ENCODE results near the gene TOX3.

TOX3 gene

DNA sequence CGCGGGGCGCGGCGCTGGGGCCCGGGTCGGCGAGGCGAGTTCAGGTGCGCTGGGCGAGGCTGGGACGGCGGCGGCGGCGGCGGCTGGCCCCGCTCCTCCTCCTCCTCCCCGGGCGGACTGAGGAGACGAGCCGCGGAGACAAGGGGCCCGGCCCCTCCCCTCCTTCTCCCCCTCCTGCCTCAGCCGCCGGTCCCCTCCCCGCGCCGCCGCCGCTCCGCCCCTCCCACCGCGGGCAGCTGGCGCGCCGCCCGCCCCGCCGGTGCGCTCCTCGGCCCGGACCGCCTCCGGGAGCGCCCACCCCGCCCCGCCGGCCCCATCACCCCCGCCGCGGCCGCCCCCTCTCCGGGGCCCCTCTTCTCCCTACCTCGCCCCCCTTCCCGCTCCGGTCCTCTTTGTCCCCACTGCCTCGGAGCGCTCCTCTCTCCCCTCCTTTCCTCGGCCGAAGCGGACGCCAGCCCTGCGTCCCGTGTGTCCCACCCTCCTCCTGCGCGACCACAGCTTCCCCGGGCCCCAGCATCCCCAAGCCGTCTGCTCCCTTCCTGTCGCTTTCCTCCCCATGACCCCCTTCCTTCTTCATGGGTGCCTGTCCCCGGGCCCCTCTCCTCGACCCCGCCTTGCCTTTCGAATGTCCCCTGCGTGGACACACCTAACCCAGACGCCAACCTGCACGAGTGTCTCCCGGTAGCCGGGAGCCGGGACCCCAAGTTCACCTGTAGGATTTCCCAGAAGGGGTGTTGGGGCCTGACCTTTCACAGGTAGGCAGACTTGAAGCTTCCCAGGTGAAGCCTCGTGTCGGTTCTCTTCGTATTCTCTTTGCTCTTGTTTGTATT lies at the start of gene TOX3:
Gene TOX3, minus strand, starts transcription at position 140 of the 830 bp plus-strand sequence. CDS start 420 bp downstream, outside the sequence.
- no peak for DNase-seq (ENCODE audit: low read depth)

- DNase-seq (ENCODE audit: low read depth) = no peak
Measured at GRCh38 chr16:52592778-52593177, 45.8 kb upstream of the TOX3 start.

GRCh38 chr16:52591934-52592592 lies 45.1 kb upstream of the TOX3 start:
- no peak for DNase-seq (ENCODE audit: low read depth)

GRCh38 chr16:52591471-52591870 lies 44.5 kb upstream of the TOX3 start:
- DNase-seq (ENCODE audit: low read depth) = no peak

- DNase-seq (ENCODE audit: low read depth) = no peak
Measured at GRCh38 chr16:52586159-52586558, 39.2 kb upstream of the TOX3 start.

DNA sequence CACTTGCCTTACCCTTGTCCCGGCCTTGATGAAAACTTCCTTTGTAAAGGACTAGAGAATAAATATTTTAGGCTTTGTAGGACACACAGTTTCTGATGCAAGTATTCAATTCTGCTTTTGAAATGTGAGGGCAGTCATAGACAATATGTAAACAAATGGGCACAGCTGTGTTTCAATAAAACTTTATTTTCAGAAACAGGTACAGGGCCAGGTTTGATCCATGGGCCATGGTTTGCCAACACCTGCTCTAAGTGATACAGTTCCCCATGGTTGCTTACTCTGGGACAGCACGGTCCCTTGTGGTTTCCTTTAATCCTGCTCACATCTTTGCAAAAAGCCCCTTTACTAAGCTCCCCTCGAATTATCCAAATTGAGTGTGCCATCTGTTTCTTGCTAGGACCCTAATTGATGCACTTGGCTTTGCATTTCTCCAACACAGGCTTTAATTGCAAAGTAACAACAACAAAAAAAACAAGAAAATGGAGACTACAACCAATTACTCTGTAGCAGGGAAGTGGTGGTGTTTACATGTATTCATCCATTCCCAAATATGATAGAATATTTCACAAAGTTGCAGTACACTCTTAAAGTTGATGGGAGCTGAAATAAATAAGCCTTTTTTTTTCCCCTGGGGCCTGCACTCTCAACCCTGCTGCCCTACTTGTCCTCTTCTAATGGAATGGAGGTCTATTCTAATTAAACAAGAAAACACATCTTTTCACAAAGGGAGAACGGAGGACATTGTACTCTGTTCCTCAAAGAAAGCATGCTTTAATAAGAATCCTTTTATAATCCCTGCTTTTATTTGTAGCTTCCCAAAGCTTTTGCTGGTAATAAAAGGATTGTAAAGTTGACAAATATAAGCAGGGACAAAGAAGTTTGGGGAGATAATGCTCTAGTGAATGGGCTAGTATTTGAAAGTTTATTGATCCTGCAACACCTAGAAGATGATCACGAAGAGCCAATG lies 37.7 kb upstream of the TOX3 start:
- no peak for DNase-seq (ENCODE audit: low read depth)

DNA sequence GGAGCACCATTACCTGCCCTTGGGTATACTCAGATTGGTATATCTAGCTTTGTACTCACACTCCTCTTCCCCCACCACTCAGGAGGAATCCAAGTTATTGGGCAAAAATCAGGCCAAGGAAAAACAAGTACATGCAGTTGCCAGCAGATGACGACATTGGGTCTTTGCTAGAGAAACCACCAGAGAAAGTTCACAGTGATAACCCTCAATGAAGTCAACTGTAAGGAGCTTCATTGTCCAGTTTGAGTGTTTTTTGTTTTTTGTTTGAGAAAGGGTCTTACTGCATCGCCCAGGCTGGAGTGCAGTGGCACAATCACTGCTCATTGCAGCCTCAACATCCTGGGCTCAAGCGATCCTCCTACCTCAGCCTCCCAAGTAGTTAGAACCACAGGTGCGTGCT lies 34.6 kb upstream of the TOX3 start:
- DNase-seq (ENCODE audit: low read depth) = no peak

- DNase-seq (ENCODE audit: low read depth) = no peak
Measured at GRCh38 chr16:52580488-52580887, 33.5 kb upstream of the TOX3 start.

DNA sequence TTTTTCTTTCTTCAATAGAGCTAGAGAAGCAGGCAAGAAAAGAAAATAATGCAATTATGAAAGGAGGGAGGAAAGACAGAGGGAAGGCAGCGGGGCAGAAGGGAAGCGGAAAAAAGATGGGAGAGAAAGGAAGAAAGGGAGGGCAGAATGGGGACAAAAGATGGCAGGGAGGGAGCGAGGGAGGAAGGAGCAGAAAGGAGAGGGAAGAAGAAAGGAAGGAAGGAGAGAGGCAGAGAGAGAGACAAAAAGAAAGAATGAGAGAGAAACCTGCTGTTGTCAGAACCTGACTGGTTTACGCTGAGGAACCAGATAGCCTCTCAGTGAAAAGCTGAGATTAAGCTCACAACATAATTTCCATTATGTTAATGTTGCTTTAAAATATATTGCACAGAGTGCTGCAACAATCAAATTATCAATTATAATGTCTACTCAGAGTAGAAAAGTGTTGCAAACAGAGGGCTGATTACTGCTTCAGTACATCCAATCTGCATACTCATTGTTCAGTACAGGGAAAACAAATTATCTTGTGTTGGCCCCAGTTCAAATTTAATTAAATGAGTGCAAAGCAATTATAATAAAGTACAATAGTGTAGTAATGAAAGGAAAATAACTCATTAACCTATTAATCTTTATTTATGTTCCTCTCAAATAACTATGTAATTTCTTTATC lies 32.0 kb upstream of the TOX3 start:
- DNase-seq (ENCODE audit: low read depth) = no peak

GRCh38 chr16:52578007-52578828 lies 31.3 kb upstream of the TOX3 start:
- DNase-seq (ENCODE audit: low read depth) = no peak

- DNase-seq (ENCODE audit: low read depth) = no peak
Measured at GRCh38 chr16:52577130-52577706, 30.3 kb upstream of the TOX3 start.

DNA sequence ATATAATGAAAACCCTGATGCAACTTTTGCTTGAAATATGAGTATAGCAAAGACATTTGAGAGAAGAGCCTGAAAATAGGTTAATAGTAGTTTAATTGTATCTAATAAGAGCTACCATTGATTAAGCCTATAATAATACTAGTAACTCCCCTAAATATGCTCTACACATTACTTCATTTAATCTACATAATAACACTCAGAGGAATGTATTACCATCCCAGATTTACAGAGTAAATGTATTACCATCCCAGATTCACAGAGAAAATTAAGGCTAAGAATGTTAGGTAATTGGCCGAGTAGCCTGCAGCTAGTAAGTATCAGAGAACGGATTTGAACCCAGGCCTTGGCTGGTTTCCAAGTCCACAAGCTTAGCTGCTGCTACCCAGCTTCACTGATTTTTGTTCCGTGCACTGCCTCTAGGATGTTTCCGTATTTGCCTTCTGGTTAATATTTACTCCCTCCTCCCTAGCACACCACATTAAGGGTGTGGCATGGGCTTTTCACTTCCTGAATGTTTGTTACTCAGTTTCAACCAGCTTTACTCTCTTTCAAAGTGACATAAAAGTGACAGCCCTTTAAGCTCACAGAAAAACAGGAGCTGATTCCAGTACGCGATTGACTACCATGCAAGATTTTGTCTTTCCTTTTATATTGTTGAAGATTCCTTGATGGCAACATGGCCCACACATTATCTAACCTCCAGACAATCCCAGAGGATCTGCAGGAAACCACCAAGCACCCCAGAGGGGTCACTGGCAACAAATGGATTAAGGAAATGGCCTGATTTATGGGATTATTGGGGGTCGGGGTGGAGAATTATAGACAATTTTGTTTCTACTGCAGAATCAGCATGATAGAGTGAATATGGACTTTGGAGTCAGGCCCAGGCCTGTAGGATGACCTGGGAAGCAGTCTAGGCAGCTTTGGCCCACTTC lies 26.7 kb upstream of the TOX3 start:
- DNase-seq (ENCODE audit: low read depth) = no peak

DNA sequence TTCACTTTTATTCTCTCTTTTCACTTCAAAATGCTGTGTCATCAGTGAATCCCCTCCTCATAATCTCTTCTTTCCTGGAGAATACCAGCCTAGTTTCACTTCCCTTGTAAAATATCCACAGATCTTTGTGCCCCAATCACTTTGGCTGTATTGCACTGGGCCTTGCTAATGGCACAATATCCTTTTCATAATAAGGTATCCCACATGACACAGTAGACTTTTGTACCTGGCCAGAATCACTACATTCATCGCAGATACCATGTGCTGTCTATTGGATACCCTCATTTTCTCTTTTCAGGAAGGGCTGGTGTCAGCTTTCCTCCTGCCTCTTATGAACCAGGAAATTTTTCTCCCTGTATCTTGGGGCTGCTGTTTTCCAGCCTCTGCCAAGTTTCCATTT lies 25.7 kb upstream of the TOX3 start:
- DNase-seq (ENCODE audit: low read depth) = no peak

GRCh38 chr16:52570495-52571091 lies 23.6 kb upstream of the TOX3 start:
- no peak for DNase-seq (ENCODE audit: low read depth)

- no peak for DNase-seq (ENCODE audit: low read depth)
Measured at GRCh38 chr16:52569701-52570100, 22.8 kb upstream of the TOX3 start.

DNA sequence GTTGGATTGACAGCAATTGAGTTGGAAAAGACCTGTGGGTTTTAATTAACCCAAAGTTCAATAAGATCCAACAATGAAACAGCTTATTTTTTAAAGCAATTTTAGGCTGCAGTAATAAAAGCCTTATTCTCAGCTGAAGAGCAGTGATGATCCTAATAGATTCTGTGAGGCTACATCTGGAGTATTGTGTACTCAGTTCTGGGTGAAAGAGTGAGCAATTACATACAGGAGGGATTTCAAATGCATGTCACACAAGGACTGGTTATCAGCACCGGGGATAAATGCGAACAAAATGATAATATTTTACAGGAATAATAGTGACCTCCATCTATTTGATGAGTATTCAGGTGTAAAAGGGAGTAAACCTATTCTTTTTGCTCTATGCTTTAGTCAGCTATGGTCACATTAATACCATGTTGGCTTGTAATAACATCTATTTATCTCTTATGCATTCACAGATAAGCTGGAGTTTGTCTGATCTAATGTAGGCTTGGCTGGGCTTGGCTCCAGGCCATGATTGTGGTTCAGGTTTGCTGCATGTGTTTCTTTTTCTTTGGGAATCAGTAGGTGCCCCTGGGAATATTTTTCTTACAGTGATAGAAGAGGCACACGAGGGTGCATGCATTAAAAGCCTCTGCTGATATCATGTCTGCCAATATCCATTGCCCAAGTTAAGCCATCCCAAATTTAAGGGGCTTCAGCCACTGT lies 22.2 kb upstream of the TOX3 start:
- no peak for DNase-seq (ENCODE audit: low read depth)

DNA sequence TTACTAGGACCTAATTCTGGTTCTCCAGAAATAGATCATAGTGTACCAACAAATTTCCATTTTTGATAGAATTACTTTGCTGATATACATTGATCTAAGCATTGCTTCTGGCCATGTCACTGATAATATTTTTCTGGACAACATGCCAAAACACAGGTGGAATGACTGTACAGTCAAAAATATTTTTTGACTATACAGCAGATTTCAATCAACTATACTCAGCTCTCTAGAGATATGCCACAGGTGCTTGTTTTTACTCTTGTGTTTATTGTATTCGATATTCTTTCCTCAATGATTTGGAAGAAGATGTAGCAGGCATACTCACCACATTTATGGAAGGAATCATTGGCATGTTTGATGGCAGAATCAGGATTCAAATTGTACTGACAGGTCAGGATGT lies 21.6 kb upstream of the TOX3 start:
- DNase-seq (ENCODE audit: low read depth) = no peak

GRCh38 chr16:52567193-52567592 lies 20.2 kb upstream of the TOX3 start:
- DNase-seq (ENCODE audit: low read depth) = no peak

All from stromal cell of bone marrow (primary cell).